Suprapubic skin (tissue), 4 donors: Measurements from ENCODE around the gene BNIP5. TPM values are rescaled to one million over a fixed set of nuclear protein-coding genes. Genes with fewer than 3 reads are reported as not detected.

ENCODE experiments used
- DNase-seq, 2 donors: peaks; one replicate each; pipeline ENCODE4 v3.0.0-alpha.2; 2019; ENCODE audit warnings: low spot score in 2 of 2
- H3K27ac ChIP-seq: fragments of 200-600 bp; sonication (generic); one replicate; pipeline ENCODE4 v1.5.1; 2019
- H3K27me3 ChIP-seq: fragments of 200-600 bp; sonication (generic); one replicate; pipeline ENCODE4 v1.5.1; 2019
- H3K36me3 ChIP-seq: fragments of 200-600 bp; sonication (generic); one replicate; pipeline ENCODE4 v1.5.1; 2019
- H3K4me1 ChIP-seq: fragments of 200-600 bp; sonication (generic); one replicate; pipeline ENCODE4 v1.5.1; 2019
- H3K4me3 ChIP-seq: fragments of 200-600 bp; sonication (generic); one replicate; pipeline ENCODE4 v1.5.1; 2019; ENCODE audit warnings: mild to moderate bottlenecking
- H3K9me3 ChIP-seq: fragments of 200-600 bp; sonication (generic); one replicate; pipeline ENCODE4 v1.5.1; 2019
- EP300 ChIP-seq: sonication (generic); formaldehyde crosslinking; IDR thresholded peaks from one replicate; pipeline ENCODE4 v1.6.1; 2017; ENCODE audit warnings: antibody characterized with exemption
- POLR2A ChIP-seq, 2 donors: fragments of 450-650 bp; IDR thresholded peaks; one replicate each; pipeline ENCODE4 v1.6.1; 2017; ENCODE audit warnings: antibody characterized with exemption in 2 of 2, mild to moderate bottlenecking in 2 of 2, moderate library complexity in 2 of 2
- POLR2AphosphoS5 ChIP-seq, 3 donors: sonication (generic); formaldehyde crosslinking; IDR thresholded peaks; one replicate each; pipeline ENCODE4 v1.6.1; 2017; ENCODE audit warnings: antibody characterized with exemption in 3 of 3
- WGBS: methylation state at CpG from one replicate; pipeline ENCODE4 v1.1.5; 2018; 5-methylcytosine and 5-hydroxymethylcytosine counted together
- total RNA-seq, 4 donors: library from RNA; depleted of rRNA; stranded (reverse); fragments of >200 nt; gene quantifications; one replicate each; pipeline ENCODE4 v1.1.0, GENCODE V29; 2016
- TF ChIP-seq, protein P1 (sequence below), 2 donors: fragments of 200-600 bp in 1 of 2; fragments of 450-650 bp in 1 of 2; sonication (generic) in 1 of 2; IDR thresholded peaks; one replicate each; pipeline ENCODE4 v1.5.1; 2016 to 2019; ENCODE audit warnings: antibody characterized with exemption in 2 of 2, mild to moderate bottlenecking in 1 of 2, moderate library complexity in 1 of 2

The BNIP5 gene, protein sequence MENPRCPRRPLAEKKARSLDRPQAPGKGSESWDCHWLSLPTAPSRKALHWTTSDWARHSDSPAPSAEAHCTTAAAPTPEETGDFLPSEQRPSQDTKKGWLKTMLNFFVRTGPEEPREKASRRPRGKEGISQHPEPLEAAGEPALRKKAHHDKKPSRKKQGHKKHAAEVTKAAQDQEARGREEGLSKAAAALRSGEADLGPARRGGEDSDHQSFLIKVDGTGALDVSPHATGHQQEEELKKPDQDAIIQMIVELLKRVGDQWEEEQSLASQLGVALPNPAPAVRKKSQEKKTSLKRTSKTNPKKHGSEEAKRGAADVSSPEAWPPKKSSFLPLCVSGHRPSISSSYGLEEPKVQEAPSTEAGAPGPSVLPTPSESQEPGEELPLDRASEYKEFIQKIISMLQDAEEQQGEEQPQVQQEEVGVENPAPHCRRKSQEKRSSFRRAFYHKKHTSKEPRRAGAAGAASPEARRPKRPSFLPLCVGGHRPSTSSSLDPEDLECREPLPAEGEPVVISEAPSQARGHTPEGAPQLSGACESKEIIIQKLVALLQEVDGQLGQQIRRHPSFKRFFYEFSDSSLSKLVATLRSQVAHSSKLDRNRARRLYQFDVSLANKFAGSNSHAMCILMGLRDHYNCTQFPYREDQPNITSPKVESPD
- under 1 TPM in 1 of 4 donors, not detected in 3; 0.11 TPM for total RNA-seq

DNA sequence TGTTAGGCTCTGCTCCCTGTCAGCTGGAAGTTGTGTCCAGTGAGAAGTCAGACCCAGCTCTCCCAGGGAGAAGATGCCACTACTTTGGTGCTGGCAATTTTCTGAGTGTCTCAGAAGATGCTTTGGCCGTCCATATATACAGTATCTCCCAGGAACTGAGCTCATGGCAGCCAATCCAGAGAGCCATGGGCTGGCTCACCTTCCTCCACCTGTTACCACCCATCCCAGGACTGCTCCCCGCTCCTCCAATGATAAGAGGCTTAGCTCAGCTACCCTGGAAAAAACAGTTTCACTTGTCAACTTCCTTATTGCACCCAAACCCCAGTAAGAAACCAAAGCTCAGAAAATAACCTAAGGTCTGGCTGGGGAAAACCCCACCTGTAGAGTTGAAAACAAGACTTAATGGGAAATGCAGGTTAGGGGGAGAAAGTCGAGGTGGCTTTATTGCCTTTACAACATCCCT lies at the start of gene BNIP5:
BNIP5 (minus strand) TSS at position 110 of the 463 bp plus-strand sequence. CDS start 6,198 bp downstream, outside the sequence.
- H3K27ac ChIP-seq: no peak within 1 kb of the TSS
- 73% methylated on average over 2 of the region's 3 CpGs for WGBS
- no peaks in the 10 kb centered on the region for H3K9me3 ChIP-seq
- peaks cover 15% of the 10 kb centered on the region for H3K27me3 ChIP-seq
- H3K4me3 ChIP-seq: no peak within 1 kb of the TSS
- TF ChIP-seq, protein P1, sequence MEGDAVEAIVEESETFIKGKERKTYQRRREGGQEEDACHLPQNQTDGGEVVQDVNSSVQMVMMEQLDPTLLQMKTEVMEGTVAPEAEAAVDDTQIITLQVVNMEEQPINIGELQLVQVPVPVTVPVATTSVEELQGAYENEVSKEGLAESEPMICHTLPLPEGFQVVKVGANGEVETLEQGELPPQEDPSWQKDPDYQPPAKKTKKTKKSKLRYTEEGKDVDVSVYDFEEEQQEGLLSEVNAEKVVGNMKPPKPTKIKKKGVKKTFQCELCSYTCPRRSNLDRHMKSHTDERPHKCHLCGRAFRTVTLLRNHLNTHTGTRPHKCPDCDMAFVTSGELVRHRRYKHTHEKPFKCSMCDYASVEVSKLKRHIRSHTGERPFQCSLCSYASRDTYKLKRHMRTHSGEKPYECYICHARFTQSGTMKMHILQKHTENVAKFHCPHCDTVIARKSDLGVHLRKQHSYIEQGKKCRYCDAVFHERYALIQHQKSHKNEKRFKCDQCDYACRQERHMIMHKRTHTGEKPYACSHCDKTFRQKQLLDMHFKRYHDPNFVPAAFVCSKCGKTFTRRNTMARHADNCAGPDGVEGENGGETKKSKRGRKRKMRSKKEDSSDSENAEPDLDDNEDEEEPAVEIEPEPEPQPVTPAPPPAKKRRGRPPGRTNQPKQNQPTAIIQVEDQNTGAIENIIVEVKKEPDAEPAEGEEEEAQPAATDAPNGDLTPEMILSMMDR (IDR thresholded peaks at IDR 0.05): no peak
- no peak for TF ChIP-seq POLR2AphosphoS5 (IDR thresholded peaks at IDR 0.05)
- no peak for TF ChIP-seq POLR2A (IDR thresholded peaks at IDR 0.05)
- TF ChIP-seq EP300: no peak
- peaks cover 22% of the 10 kb centered on the region for H3K4me1 ChIP-seq
- no peaks in the 10 kb centered on the region for H3K36me3 ChIP-seq
- no peak for DNase-seq

- H3K36me3 ChIP-seq: no peaks in the 10 kb centered on the region
- H3K4me3 ChIP-seq: no peak overlapping the region
- 73% methylated on average over 2 of the region's 2 CpGs for WGBS
- H3K27me3 ChIP-seq: no peaks in the 10 kb centered on the region
- peaks cover 23% of the 10 kb centered on the region for H3K4me1 ChIP-seq
- peak in 1 of 2 donors; percentile 11 for DNase-seq
- no peak for TF ChIP-seq EP300
- TF ChIP-seq, protein P1 (IDR thresholded peaks at IDR 0.05): no peak
- TF ChIP-seq POLR2AphosphoS5 (IDR thresholded peaks at IDR 0.05): no peak
- no peak for TF ChIP-seq POLR2A (IDR thresholded peaks at IDR 0.05)
- no peak overlapping the region for H3K27ac ChIP-seq
- H3K9me3 ChIP-seq: no peaks in the 10 kb centered on the region
These were observed 47.4 kb upstream of the BNIP5 start for GRCh38 chr6:36384095-36384494.

DNA sequence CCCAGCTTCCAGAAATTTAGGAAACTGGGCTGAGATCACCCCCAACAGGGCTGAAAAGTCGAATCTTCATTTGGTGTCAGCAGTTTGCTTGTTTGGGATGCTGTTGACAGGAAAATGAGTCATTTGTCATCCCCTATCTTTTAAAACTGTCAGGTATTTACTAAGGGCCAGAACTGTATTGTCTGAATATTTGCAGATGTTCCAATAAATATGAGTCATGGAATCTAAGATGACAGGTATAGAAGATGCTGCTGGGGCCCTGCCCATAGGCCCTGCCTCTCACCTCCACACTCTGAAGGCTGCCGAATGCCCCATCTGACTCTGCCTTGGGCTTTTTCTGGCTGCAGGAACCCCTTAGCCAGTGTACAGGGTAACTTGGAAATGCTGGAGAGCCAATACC lies 46.9 kb upstream of the BNIP5 start:
- no peaks in the 10 kb centered on the region for H3K27me3 ChIP-seq
- H3K4me1 ChIP-seq: peaks cover 23% of the 10 kb centered on the region
- no peak overlapping the region for H3K4me3 ChIP-seq
- no peaks in the 10 kb centered on the region for H3K36me3 ChIP-seq
- no peaks in the 10 kb centered on the region for H3K9me3 ChIP-seq
- no peak overlapping the region for H3K27ac ChIP-seq
- TF ChIP-seq POLR2A (IDR thresholded peaks at IDR 0.05) (no peak), EP300 (no peak), POLR2AphosphoS5 (IDR thresholded peaks at IDR 0.05) (no peak)
- TF ChIP-seq, protein P1 (IDR thresholded peaks at IDR 0.05): no peak
- DNase-seq: peak in 1 of 2 donors; percentile 20
- 52% methylated on average over 2 of the region's 2 CpGs for WGBS

DNA sequence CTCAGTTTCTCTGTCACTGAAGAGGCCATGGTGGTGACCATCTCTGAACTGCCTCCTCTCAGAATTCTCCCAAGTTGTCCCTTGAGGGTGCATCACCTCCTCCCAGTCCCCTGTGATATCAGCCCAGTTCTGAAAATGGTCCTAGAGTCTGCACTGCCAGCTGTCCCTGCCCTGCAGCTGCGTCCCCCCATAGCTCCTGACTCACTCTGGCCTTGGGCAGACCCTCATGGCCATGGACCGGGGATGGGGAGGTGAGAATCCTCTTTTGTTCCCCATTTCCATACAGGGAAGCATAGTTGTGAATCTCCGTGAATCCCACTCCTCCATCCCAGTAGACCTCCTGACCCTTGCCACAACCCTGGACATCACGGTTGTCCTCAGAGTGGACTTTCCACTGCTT lies 46.3 kb upstream of the BNIP5 start:
- TF ChIP-seq POLR2A (IDR thresholded peaks at IDR 0.05) (no peak), EP300 (no peak), POLR2AphosphoS5 (IDR thresholded peaks at IDR 0.05) (no peak)
- TF ChIP-seq, protein P1 (IDR thresholded peaks at IDR 0.05): no peak
- Histone ChIP-seq H3K36me3 (no peaks in the 10 kb centered on the region), H3K27ac (no peak overlapping the region), H3K4me1 (peaks cover 21% of the 10 kb centered on the region), H3K4me3 (no peak overlapping the region), H3K9me3 (no peaks in the 10 kb centered on the region), H3K27me3 (no peaks in the 10 kb centered on the region)
- 60% methylated on average over 4 of the region's 4 CpGs for WGBS
- DNase-seq: peak; percentile 24 to 34
